ENCODE measurements around the gene DOCK7.

Gene DOCK7

GRCh38 chr1:62687903-62688686 is at the start of gene DOCK7:
DOCK7 (minus strand) TSS chr1:62688386; CDS start chr1:62688264, 122 bp downstream.
- Histone ChIP-seq H4K20me1 (ENCODE audit: insufficient read depth, low read length, poor library complexity, severe bottlenecking) (peaks cover 10% of the 10 kb centered on the region), H3K9me3 (ENCODE audit: insufficient read depth, low read depth, low read length) (no peaks in the 10 kb centered on the region), H3K9me2 (replicated peaks; ENCODE audit: low read depth, low read length) (no peaks in the 10 kb centered on the region), H3K4me1 (ENCODE audit: insufficient read depth, low read length, poor library complexity, severe bottlenecking) (peaks cover 37% of the 10 kb centered on the region), H3K4me3 (ENCODE audit: low read length, poor library complexity, severe bottlenecking) (peak within 1 kb of the TSS; percentile 100), H3K9ac (ENCODE audit: low read depth, low read length, poor library complexity, severe bottlenecking) (peak within 1 kb of the TSS; percentile 83), H3K27me3 (ENCODE audit: insufficient read depth, low read length, poor library complexity, severe bottlenecking) (no peaks in the 10 kb centered on the region), H3K36me3 (ENCODE audit: insufficient read depth, low read length) (no peaks in the 10 kb centered on the region), H3F3A (ENCODE audit: low read depth) (no peaks in the 10 kb centered on the region; the same call in 1 of the 2 replicates), H3K79me2 (ENCODE audit: insufficient read depth, low read length) (peaks cover 47% of the 10 kb centered on the region), H3K4me2 (ENCODE audit: low read depth, low read length, poor library complexity, severe bottlenecking) (peak within 1 kb of the TSS; percentile 84), H2AFZ (ENCODE audit: low read length) (peak within 1 kb of the TSS; percentile 100)
- TF ChIP-seq EZH2phosphoT487 (IDR thresholded peaks at IDR 0.05; ENCODE audit: borderline replicate concordance), result no peak
- TF ChIP-seq CTCF (conservative IDR thresholded peaks at IDR 0.05; ENCODE audit: low read length), result no peak

GRCh38 chr1:62735491-62736171 is 47.4 kb upstream of the DOCK7 start:
- no peaks in the 10 kb centered on the region for H3K27me3 ChIP-seq (ENCODE audit: insufficient read depth, low read length, poor library complexity, severe bottlenecking)
- H3K9ac ChIP-seq (ENCODE audit: low read depth, low read length, poor library complexity, severe bottlenecking), result no peak overlapping the region
- no peaks in the 10 kb centered on the region for H3K4me1 ChIP-seq (ENCODE audit: insufficient read depth, low read length, poor library complexity, severe bottlenecking)
- no peaks in the 10 kb centered on the region for H3K9me2 ChIP-seq (replicated peaks; ENCODE audit: low read depth, low read length)
- no peak overlapping the region for H3K4me2 ChIP-seq (ENCODE audit: low read depth, low read length, poor library complexity, severe bottlenecking)
- H3F3A ChIP-seq (ENCODE audit: low read depth), result no peaks in the 10 kb centered on the region
- H3K79me2 ChIP-seq (ENCODE audit: insufficient read depth, low read length), result no peaks in the 10 kb centered on the region
- TF ChIP-seq EZH2phosphoT487 (IDR thresholded peaks at IDR 0.05; ENCODE audit: borderline replicate concordance) (no peak), CTCF (conservative IDR thresholded peaks at IDR 0.05; ENCODE audit: low read length) (no peak)
- H3K36me3 ChIP-seq (ENCODE audit: insufficient read depth, low read length), result no peaks in the 10 kb centered on the region
- no peak overlapping the region for H3K4me3 ChIP-seq (ENCODE audit: low read length, poor library complexity, severe bottlenecking)
- H2AFZ ChIP-seq (ENCODE audit: low read length), result no peak overlapping the region
- no peaks in the 10 kb centered on the region for H3K9me3 ChIP-seq (ENCODE audit: insufficient read depth, low read depth, low read length)
- no peaks in the 10 kb centered on the region for H4K20me1 ChIP-seq (ENCODE audit: insufficient read depth, low read length, poor library complexity, severe bottlenecking)

GRCh38 chr1:62732331-62732730 is 44.1 kb upstream of the DOCK7 start:
- Histone ChIP-seq H3K27me3 (ENCODE audit: insufficient read depth, low read length, poor library complexity, severe bottlenecking) (no peaks in the 10 kb centered on the region), H3K36me3 (ENCODE audit: insufficient read depth, low read length) (no peaks in the 10 kb centered on the region), H3K4me2 (ENCODE audit: low read depth, low read length, poor library complexity, severe bottlenecking) (no peak overlapping the region), H3K4me1 (ENCODE audit: insufficient read depth, low read length, poor library complexity, severe bottlenecking) (no peaks in the 10 kb centered on the region), H3K9me3 (ENCODE audit: insufficient read depth, low read depth, low read length) (no peaks in the 10 kb centered on the region), H3K9ac (ENCODE audit: low read depth, low read length, poor library complexity, severe bottlenecking) (no peak overlapping the region), H4K20me1 (ENCODE audit: insufficient read depth, low read length, poor library complexity, severe bottlenecking) (no peaks in the 10 kb centered on the region), H2AFZ (ENCODE audit: low read length) (no peak overlapping the region), H3K79me2 (ENCODE audit: insufficient read depth, low read length) (no peaks in the 10 kb centered on the region), H3F3A (ENCODE audit: low read depth) (no peaks in the 10 kb centered on the region), H3K4me3 (ENCODE audit: low read length, poor library complexity, severe bottlenecking) (no peak overlapping the region), H3K9me2 (replicated peaks; ENCODE audit: low read depth, low read length) (no peaks in the 10 kb centered on the region)
- TF ChIP-seq EZH2phosphoT487 (IDR thresholded peaks at IDR 0.05; ENCODE audit: borderline replicate concordance), result no peak
- TF ChIP-seq CTCF (conservative IDR thresholded peaks at IDR 0.05; ENCODE audit: low read length), result no peak
